GM19193 (cell line): ENCODE results near the gene KLHL29.

Experiments used
- POLR2A ChIP-seq: IDR thresholded peaks from 4 replicates; pipeline ENCODE4 v1.6.1; 2011; ENCODE audit not compliant: insufficient read depth, insufficient read length; ENCODE audit errors: extremely low read depth

KLHL29 gene

GRCh38 chr2:23456881-23457760 lies 72.1 kb downstream of the KLHL29 start:
- TF ChIP-seq POLR2A, result no peak

DNA sequence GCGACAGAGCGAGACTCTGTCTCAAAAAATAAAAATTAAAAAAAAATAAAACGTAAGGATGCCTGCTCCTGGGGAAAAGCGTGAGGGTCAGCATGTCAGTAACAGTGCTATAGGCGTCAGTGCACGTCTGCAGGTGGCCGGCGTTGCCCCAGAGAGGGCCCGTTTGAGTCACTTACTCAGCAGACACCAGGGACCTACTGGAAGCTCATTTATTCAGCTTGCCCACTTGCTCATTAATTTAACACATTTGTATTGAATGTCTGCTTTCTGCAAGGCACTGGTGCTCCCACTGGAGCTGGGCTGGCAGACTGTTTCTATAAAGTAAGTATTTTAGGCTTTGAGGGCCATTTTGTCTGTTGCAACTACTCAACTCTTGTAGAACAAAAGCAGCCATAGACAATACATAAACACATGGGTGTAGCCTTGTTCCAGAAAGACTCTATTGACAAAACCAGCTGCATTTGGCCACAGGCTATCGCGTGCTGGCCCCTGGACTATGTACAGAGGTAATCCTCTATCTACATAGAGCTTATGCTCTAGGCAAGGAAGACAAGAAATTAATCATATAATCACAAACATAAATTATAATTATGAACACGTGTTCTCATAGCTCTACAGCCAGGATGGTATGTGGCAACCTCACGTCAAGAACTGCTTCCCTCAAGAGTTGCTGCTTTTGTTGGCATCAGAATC lies 73.2 kb downstream of the KLHL29 start:
- no peak for TF ChIP-seq POLR2A

GRCh38 chr2:23459032-23459431 lies 74.1 kb downstream of the KLHL29 start:
- no peak for TF ChIP-seq POLR2A

DNA sequence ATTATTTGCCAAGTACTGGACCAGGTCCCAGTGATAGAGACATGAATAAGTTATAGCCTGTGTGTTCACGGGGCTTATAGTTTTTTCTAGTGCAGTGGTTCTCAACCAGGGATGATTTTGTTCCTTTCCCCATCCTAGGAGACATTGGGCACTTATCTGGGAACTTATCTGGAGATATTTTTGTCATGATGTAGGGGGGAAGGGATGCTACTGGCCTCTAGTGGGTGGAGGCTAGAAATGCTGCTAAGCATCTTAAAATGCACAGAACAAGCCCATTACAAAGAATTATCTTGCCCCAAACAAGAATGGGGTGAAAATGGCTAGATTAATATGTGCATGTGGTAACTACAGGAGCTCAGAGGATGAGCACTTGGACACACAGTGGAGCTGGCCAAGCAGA lies 75.2 kb downstream of the KLHL29 start:
- TF ChIP-seq POLR2A, result no peak

DNA sequence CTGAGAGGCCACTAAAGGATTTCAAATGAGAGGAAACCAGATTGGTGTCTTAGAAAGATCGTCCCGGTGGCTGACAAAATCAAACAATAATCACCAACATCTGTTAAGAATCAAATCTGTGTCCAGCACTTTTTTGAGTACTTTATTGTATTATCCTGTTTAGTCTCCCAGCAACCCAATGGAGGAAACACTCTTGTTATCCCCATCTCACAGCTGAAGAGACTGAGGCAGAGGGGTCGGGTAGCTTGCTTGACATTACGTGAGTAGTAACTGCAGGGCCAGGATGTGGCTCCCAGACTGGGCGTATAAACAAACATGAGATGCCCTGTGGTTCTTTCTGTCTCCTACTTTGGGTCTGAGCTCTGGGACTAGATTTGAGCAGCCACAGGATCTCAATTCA lies 76.0 kb downstream of the KLHL29 start:
- no peak for TF ChIP-seq POLR2A

GRCh38 chr2:23464156-23464555 lies 79.2 kb downstream of the KLHL29 start:
- no peak for TF ChIP-seq POLR2A

GRCh38 chr2:23464905-23465537 lies 80.0 kb downstream of the KLHL29 start:
- TF ChIP-seq POLR2A, result no peak

DNA sequence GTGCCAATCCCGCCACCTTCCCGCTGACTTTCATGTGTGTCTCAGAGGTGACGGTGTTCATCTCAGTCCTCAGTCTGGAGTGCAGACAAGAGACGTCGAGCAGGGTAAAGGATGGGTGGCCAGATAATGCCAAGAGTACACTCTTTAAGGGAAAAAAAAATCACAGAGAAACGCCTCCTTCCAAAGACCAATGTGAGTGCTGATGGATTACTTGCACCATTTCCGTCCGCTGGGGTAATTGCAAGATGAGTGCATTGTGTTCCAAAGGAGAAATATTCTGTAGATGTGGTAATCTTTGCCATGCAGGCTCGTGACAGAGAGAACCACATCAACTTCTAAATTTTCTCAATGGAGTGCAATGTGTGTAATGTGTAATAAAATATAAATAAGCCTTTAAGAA lies 81.0 kb downstream of the KLHL29 start:
- TF ChIP-seq POLR2A, result no peak

DNA sequence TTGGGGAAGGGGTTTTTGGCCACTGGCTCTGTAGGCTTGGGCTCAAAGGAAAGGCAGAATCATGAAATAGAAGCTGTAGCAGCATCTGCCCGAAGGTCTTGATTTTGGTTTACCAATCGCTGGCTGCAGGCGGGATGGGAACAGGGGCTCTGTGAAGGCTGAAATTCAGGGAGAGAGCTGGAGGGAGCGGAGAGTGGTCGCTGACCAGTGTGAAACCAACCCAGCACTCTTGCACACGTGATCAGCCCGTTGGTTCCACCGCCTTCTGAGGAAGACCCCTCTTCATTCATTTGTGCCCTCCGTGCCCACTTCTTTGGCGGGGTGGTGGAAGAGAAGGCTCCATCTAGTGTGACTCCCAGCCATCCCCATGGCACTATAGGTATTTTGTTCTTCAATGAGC lies 82.6 kb downstream of the KLHL29 start:
- TF ChIP-seq POLR2A, result no peak

DNA sequence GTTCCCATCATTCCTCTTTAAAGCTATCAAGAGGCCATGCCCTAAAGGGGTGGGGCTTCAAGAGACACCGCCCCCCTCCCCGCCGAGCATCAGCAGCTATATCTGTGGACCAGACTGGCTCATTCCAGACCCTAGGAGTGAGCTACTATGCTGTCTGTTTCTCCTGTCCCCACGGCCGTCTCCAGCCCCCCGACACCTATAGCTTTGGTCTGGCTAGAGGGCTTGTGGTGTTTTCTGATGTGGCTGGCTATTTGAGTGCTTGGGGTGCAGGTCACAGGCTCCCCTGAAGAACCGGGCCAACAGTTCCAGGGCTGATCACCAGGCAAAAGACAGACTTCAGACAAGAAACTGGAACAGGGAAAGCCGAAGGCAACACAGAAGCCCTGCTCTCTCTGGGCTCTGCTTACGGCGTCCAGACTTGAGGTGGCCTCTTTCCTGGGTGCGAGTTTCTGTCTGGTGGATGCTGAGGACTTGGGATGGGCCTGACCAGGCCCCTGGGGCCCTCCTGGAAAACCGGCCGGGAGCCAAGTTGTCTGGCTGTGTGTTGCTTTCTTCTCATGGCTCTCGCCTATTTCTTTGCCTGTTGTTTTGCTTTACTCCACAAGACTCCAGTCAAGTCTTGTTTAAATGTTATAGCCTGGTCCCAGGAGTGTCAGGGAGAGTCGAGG lies 83.6 kb downstream of the KLHL29 start:
- TF ChIP-seq POLR2A, result no peak

GRCh38 chr2:23469142-23469540 lies 84.2 kb downstream of the KLHL29 start:
- no peak for TF ChIP-seq POLR2A

DNA sequence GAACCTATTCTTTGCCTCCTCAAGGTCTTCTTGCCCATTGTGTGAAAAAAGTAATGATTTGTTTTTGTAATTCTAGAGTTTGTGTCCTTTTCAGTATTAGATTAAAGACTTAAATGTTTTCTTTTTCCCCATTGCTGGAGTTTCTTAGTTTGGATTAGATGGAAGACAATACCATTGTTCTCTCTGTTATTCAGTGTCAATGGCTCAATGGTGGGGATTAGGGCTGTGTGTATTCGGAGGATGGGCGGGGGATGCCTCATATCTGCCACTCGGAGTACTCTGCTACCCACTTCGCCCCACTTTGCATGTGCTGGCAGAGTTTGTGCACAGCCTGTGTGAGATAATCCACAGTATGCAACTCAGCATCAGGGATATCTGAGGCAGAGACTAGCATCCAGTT lies 90.1 kb downstream of the KLHL29 start:
- no peak for TF ChIP-seq POLR2A

- no peak for TF ChIP-seq POLR2A
Measured at GRCh38 chr2:23475473-23475872, 90.5 kb downstream of the KLHL29 start.

DNA sequence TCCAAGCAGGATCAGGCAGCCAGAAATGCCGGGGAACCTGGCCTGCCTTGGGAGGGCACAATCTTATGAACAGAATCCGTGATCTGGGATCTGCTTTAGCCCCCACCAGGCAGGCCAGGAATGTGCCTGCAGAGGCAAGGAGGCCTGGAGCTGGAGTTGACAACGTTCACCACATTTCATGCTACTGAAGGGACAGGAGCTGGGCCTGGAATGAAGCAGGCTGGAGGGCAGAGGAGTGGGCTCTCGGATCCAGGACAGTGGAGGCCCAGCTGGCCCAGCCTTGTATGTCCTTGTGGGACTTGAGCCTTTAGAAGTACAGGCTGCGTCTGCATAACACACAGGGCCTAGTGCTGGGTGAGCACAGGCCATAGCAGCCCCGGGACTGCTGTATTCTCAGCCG lies 91.8 kb downstream of the KLHL29 start:
- TF ChIP-seq POLR2A, result no peak

DNA sequence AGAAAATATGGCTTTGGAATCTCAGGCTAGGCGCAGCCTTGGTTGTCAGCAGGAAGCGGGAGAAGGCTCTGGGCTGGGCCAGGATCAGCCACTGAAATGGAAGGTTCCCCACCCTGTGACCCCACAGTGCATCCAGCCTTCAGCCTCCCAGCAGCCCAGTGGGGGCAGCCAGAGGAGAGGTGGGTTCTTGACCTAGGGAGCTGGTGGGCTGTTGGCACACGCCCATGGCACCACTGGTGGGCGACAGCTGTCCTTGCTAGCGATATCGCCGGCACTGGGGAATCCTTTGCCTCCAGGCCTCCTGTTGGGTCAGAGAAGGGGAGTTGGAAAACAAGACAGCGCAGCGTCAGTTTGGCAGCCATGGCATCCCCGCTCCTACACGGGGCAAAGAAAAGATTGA lies 92.4 kb downstream of the KLHL29 start:
- TF ChIP-seq POLR2A, result no peak
